A549 (cell line): Measurements from ENCODE around the gene HOOK2.

Experiments used
- CEBPB ChIP-seq, 2 experiments: fragments of >200 bp in 1 of 2; sonication (Bioruptor Twin) in 1 of 2; formaldehyde crosslinking in 1 of 2; IDR thresholded peaks; 2 replicates each; pipeline ENCODE4 v1.6.1; 2012 to 2016
- CHD2 ChIP-seq: fragments of 150-350 bp; IDR thresholded peaks from 2 replicates; pipeline ENCODE4 v1.6.1; 2014; ENCODE audit warnings: low read length; ENCODE audit not compliant: partially characterized antibody
- RNF2 ChIP-seq: fragments of 200-600 bp; sonication (generic); IDR thresholded peaks from 2 replicates; pipeline ENCODE4 v1.6.1; 2016; ENCODE audit warnings: low read depth, mild to moderate bottlenecking, antibody characterized with exemption, moderate library complexity, borderline replicate concordance

- TF ChIP-seq CEBPB (IDR thresholded peaks at IDR 0.05) (no peak), CHD2 (no peak), RNF2 (no peak)
Observed at GRCh38 chr19:12773571-12773970, 1.8 kb downstream of the HOOK2 start.
